SKM-1 treated with dmso at 0.1 percent for 144 hours (cell line): ENCODE data around the gene SUGCT.
"Not testable (repeated sequence)": the region's sequence is repeated elsewhere in the genome, so short reads cannot be mapped to it uniquely, and the experiment has no call there.

Experiments
- DNase-seq: peaks from one replicate; lab custom pipeline; 2025; ENCODE audit not compliant: unreplicated experiment; lab: John Stamatoyannopoulos, UW

SUGCT gene

GRCh38 chr7:40134428-40135316, at the start of gene SUGCT, which contains the start of gene MPLKIP:
Gene SUGCT, plus strand, starts transcription at chr7:40135005.
Gene MPLKIP, minus strand, starts transcription at chr7:40134622. Its CDS starts 55 bp downstream, at chr7:40134567.
- DNase-seq, result peak; percentile 83

- DNase-seq, result no peak
These were observed 42.6 kb upstream of the SUGCT start for GRCh38 chr7:40092182-40092581.

GRCh38 chr7:40093631-40094350, 41.0 kb upstream of the SUGCT start:
- DNase-seq, result no peak

- no peak for DNase-seq
These were observed 39.6 kb upstream of the SUGCT start for GRCh38 chr7:40095230-40095629.

GRCh38 chr7:40095695-40096327, 39.0 kb upstream of the SUGCT start:
- DNase-seq, result no peak

GRCh38 chr7:40097728-40098127, 37.1 kb upstream of the SUGCT start:
- no peak for DNase-seq

GRCh38 chr7:40098810-40099209, 36.0 kb upstream of the SUGCT start:
- DNase-seq, result no peak

- DNase-seq, result no peak
These were observed 35.0 kb upstream of the SUGCT start for GRCh38 chr7:40099837-40100236.

GRCh38 chr7:40101201-40101600, 33.6 kb upstream of the SUGCT start:
- no peak for DNase-seq

- no peak for DNase-seq
These were observed 31.9 kb upstream of the SUGCT start for GRCh38 chr7:40102897-40103296.

- peak; percentile 8 for DNase-seq
These were observed 28.8 kb upstream of the SUGCT start for GRCh38 chr7:40105879-40106473.

- DNase-seq, result no peak
These were observed 18.9 kb upstream of the SUGCT start for GRCh38 chr7:40115936-40116335.

- DNase-seq, result not testable (repeated sequence)
These were observed 17.6 kb upstream of the SUGCT start for GRCh38 chr7:40117199-40117598.

- DNase-seq, result not testable (repeated sequence)
These were observed 16.6 kb upstream of the SUGCT start for GRCh38 chr7:40118201-40118600.

- no peak for DNase-seq
These were observed 14.8 kb upstream of the SUGCT start for GRCh38 chr7:40120020-40120419.

- DNase-seq, result not testable (repeated sequence)
These were observed 12.5 kb upstream of the SUGCT start for GRCh38 chr7:40122100-40122939.

GRCh38 chr7:40122940-40123254, 11.9 kb upstream of the SUGCT start:
- no peak for DNase-seq

- peak; percentile 44 for DNase-seq
These were observed 1.0 kb upstream of the SUGCT start for GRCh38 chr7:40133561-40134427.

GRCh38 chr7:40135317-40135610, 459 bp downstream of the SUGCT start:
- peak; percentile 1 for DNase-seq

- no peak for DNase-seq
These were observed 2.8 kb downstream of the SUGCT start for GRCh38 chr7:40137563-40137962.
